Activated CD4-positive, alpha-beta T cell treated with anti-CD3 and anti-CD28 coated beads for 36 hours (primary cell): ENCODE results near the gene SPATA20. TPM values are rescaled to one million over a fixed set of nuclear protein-coding genes. Genes with fewer than 3 reads are reported as not detected.

ENCODE experiments used
- ATAC-seq: fragments of 200-7000 bp; cut with Tn5 transposase; one replicate; pipeline ENCODE4 v1.10.0; 2021; ENCODE audit warnings: mild to moderate bottlenecking, moderate library complexity
- CTCF ChIA-PET: fragments of 350-600 bp; sonication (Branson Sonifier 250); formaldehyde crosslinking; loops from one replicate; lab custom pipeline; 2021; ENCODE audit warnings: antibody characterized with exemption; lab: Charles Lee
- POLR2A ChIA-PET: fragments of 350-600 bp; sonication (Branson Sonifier 250); formaldehyde crosslinking; loops from one replicate; lab custom pipeline; 2021; ENCODE audit warnings: antibody characterized with exemption, inconsistent platforms; lab: Charles Lee
- DNase-seq: peaks from one replicate; pipeline ENCODE4 v3.0.0-alpha.2; 2020
- H3K27ac Mint-ChIP-seq: one replicate; pipeline ENCODE4 v1.8.0; 2021; ENCODE audit warnings: mixed read lengths
- H3K27me3 Mint-ChIP-seq: one replicate; pipeline ENCODE4 v1.8.0; 2021; ENCODE audit warnings: mixed read lengths
- H3K36me3 Mint-ChIP-seq: one replicate; pipeline ENCODE4 v1.8.0; 2021; ENCODE audit warnings: low read depth, mixed read lengths
- H3K4me1 Mint-ChIP-seq: one replicate; pipeline ENCODE4 v1.8.0; 2021; ENCODE audit warnings: mixed read lengths
- H3K4me3 Mint-ChIP-seq: one replicate; pipeline ENCODE4 v1.8.0; 2021; ENCODE audit warnings: mild to moderate bottlenecking, moderate library complexity, mixed read lengths
- H3K9me3 Mint-ChIP-seq: one replicate; pipeline ENCODE4 v1.8.0; 2021; ENCODE audit warnings: low read depth, mixed read lengths
- intact Hi-C, 2 experiments: fragments of 100-400 bp; cut with DNase I in 1 of 2; cut with micrococcal nuclease in 1 of 2; formaldehyde crosslinking; loops; one replicate each; pipeline versions ENCODE4 v1.14.2 to v1.15.1; 2022 to 2024; cut with DNase I, micrococcal nuclease
- total RNA-seq, 2 experiments: library from RNA; stranded (reverse); gene quantifications; one replicate each; pipeline ENCODE4 v1.2.3, GENCODE V29; 2021

SPATA20 gene
- total RNA-seq, 2 experiments from 2014 or later = 9.0 to 10.7 TPM

DNA sequence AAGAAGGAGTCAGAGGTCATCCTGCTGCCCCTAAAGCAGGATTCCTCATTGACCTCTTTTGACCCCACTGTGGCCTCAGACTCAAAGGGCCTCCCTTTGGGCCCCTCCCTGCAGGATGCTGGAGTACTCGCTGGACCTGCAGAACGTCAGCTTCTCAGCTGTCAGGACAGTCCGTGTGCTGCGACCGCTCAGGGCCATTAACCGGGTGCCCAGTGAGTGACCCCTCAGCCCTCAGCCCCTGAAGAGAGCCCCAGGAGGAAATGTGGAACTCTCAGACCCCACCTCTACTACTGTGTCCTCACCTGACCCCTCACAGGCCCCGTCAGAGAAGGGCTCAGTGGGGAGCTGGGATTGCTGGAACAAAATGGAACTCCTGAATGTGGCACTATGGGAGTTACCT is 22.6 kb downstream of the SPATA20 start:
- ATAC-seq (no peak), DNase-seq (no peak)
- no peak overlapping the region for H3K27ac Mint-ChIP-seq
- no peaks in the 10 kb centered on the region for H3K36me3 Mint-ChIP-seq
- H3K9me3 Mint-ChIP-seq = no peaks in the 10 kb centered on the region
- peaks cover 25% of the 10 kb centered on the region for H3K27me3 Mint-ChIP-seq
- intact Hi-C loops = no loop called here
- POLR2A ChIA-PET = no interaction called here
- CTCF ChIA-PET = interaction anchor here (1.0 kb wide), 1 partner anchor 90 kb away, joined by 3 read pairs; no protein-coding TSS in a partner anchor
- peaks cover 3% of the 10 kb centered on the region for H3K4me1 Mint-ChIP-seq
- H3K4me3 Mint-ChIP-seq = no peak overlapping the region

DNA sequence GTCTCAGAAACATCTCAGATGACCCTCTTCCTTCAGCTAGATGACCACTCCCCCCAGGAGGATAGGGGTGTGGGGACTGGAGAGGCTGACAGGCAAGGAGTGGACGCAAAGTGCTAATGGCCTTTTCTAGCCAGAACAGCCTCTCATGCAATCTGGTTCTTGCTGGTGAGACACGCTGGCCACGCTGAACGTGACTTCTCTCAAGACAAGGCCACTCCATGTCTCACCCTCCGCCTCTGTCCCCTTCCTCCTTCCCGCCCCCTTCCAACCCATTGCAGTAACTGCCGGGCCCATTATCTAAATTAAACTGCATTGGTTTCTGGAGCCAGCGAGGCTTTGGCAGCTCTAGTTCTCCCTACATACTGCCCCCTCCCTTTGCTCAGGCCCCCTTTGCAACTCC is 23.1 kb downstream of the SPATA20 start:
- no peaks in the 10 kb centered on the region for H3K36me3 Mint-ChIP-seq
- no peak for DNase-seq
- peaks cover under 1% of the 10 kb centered on the region for H3K4me1 Mint-ChIP-seq
- ATAC-seq = no peak
- H3K27me3 Mint-ChIP-seq = peaks cover 20% of the 10 kb centered on the region
- intact Hi-C loops = no loop called here
- POLR2A ChIA-PET = no interaction called here
- CTCF ChIA-PET = no interaction called here
- H3K27ac Mint-ChIP-seq = no peak overlapping the region
- no peaks in the 10 kb centered on the region for H3K9me3 Mint-ChIP-seq
- no peak overlapping the region for H3K4me3 Mint-ChIP-seq

DNA sequence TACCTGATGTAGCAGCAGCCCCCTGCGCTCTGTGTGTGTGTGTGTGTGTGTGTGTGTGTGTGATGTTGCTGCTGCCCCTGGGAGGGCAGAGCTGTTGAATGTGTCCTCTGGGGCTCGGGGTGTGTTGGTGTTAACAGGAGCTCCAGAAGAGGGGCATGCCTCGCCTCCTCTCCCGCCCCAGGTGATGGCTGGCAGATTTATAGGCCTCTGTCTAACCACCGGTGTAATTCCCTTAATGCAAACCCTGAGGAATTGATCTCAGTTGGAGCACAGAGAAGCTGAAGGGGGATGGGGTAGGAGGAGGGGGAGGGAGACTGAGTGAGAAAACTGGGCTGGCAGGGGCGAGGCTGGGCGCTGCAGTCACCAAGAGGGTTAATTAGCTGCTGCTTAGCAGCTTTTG is 23.6 kb downstream of the SPATA20 start:
- no peak for ATAC-seq
- POLR2A ChIA-PET = interaction anchor here (0.6 kb wide), 1 partner anchor 123 kb away, joined by 3 read pairs; no protein-coding TSS in a partner anchor
- intact Hi-C loops = no loop called here
- Mint-ChIP-seq H3K9me3 (no peaks in the 10 kb centered on the region), H3K4me3 (no peak overlapping the region), H3K36me3 (no peaks in the 10 kb centered on the region), H3K4me1 (no peaks in the 10 kb centered on the region), H3K27me3 (peaks cover 19% of the 10 kb centered on the region), H3K27ac (no peak overlapping the region)
- CTCF ChIA-PET = interaction anchor here (0.6 kb wide), 1 partner anchor 39 kb away, joined by 3 read pairs; no protein-coding TSS in a partner anchor
- no peak for DNase-seq

DNA sequence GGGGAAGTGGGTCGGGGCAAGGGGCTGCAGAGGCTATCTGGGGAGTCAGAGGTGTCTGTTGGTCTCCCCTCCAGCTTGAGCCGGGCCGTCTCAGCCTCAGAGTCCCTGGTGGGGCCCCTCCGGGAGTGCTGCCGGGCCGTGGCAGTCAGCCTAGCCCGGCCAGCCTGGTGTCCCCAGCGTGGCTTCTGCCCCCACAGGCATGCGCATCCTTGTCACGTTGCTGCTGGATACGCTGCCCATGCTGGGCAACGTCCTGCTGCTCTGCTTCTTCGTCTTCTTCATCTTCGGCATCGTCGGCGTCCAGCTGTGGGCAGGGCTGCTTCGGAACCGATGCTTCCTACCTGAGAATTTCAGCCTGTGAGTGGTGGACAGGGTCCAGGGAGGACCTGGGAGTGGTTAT is 24.7 kb downstream of the SPATA20 start:
- ChIA-PET POLR2A (no interaction called here), CTCF (no interaction called here)
- H3K9me3 Mint-ChIP-seq = no peaks in the 10 kb centered on the region

DNA sequence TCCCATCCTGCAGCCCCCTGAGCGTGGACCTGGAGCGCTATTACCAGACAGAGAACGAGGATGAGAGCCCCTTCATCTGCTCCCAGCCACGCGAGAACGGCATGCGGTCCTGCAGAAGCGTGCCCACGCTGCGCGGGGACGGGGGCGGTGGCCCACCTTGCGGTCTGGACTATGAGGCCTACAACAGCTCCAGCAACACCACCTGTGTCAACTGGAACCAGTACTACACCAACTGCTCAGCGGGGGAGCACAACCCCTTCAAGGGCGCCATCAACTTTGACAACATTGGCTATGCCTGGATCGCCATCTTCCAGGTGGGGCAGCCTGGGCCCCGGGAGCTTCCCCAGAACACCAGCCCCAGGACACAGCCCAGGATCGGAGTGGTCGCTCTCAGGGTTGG is 25.6 kb downstream of the SPATA20 start:
- intact Hi-C loops = no loop called here
- no peak overlapping the region for H3K27ac Mint-ChIP-seq
- DNase-seq (no peak), ATAC-seq (no peak)
- no peaks in the 10 kb centered on the region for H3K4me1 Mint-ChIP-seq
- no peak overlapping the region for H3K4me3 Mint-ChIP-seq
- CTCF ChIA-PET = no interaction called here
- no peaks in the 10 kb centered on the region for H3K36me3 Mint-ChIP-seq
- POLR2A ChIA-PET = no interaction called here
- no peaks in the 10 kb centered on the region for H3K9me3 Mint-ChIP-seq
- peaks cover 9% of the 10 kb centered on the region for H3K27me3 Mint-ChIP-seq

More for the DNA sequence above, 24.7 kb downstream of the SPATA20 start:
- Mint-ChIP-seq H3K27me3 (peaks cover 9% of the 10 kb centered on the region), H3K4me3 (no peak overlapping the region), H3K4me1 (no peaks in the 10 kb centered on the region), H3K27ac (no peak overlapping the region), H3K36me3 (no peaks in the 10 kb centered on the region)
- ATAC-seq (no peak), DNase-seq (no peak)
- intact Hi-C loops = no loop called here

DNA sequence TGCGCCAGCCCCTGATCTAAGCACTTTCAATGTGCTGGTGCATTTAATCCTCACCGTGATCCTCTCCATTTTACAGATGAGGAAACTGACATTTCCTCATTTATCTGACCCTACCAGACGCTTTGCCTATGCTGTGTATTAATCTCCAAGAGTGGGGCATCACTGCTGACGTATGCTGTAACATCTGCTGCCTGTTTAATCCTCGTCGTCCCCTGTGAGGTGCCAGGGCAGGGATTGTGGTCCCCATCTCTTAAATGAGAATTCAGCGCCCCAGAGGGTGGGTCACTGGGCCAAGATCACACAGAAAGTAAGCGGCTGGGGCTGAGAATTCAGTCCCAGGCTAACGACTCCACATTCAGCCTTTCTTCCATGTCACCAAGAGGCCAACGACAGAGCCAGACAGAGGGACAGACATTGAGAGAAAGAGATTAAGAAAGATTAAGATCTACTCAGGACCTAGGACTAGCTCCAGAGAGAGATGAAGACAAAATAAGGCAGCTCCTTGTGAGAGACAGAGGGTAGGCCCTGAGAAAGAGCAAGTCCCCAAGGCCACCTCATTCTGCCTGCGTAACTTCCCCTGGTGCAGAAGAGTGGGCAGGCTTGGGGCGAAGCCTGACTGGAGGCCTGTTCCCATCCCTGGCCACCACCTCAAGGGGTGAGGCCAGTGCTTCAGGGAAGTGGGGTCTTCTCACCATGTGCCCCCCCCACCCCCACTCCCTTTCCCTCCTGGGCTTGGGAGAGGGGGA is 27.1 kb downstream of the SPATA20 start:
- no peak for ATAC-seq
- H3K27me3 Mint-ChIP-seq = peaks cover 10% of the 10 kb centered on the region
- no peaks in the 10 kb centered on the region for H3K9me3 Mint-ChIP-seq
- no peak for DNase-seq
- no peaks in the 10 kb centered on the region for H3K36me3 Mint-ChIP-seq
- no peak overlapping the region for H3K4me3 Mint-ChIP-seq
- CTCF ChIA-PET = interaction anchor here (1.0 to 1.5 kb wide), 3 partner anchors 8 to 90 kb away, joined by 4 to 7 read pairs (median 6); no protein-coding TSS in a partner anchor
- intact Hi-C loops = no loop called here
- H3K27ac Mint-ChIP-seq = no peak overlapping the region
- POLR2A ChIA-PET = no interaction called here
- no peaks in the 10 kb centered on the region for H3K4me1 Mint-ChIP-seq

DNA sequence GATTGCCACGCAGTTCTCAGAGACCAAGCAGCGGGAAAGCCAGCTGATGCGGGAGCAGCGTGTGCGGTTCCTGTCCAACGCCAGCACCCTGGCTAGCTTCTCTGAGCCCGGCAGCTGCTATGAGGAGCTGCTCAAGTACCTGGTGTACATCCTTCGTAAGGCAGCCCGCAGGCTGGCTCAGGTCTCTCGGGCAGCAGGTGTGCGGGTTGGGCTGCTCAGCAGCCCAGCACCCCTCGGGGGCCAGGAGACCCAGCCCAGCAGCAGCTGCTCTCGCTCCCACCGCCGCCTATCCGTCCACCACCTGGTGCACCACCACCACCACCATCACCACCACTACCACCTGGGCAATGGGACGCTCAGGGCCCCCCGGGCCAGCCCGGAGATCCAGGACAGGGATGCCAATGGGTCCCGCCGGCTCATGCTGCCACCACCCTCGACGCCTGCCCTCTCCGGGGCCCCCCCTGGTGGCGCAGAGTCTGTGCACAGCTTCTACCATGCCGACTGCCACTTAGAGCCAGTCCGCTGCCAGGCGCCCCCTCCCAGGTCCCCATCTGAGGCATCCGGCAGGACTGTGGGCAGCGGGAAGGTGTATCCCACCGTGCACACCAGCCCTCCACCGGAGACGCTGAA is 28.7 kb downstream of the SPATA20 start:
- no peak for ATAC-seq
- no peaks in the 10 kb centered on the region for H3K4me1 Mint-ChIP-seq
- peaks cover 10% of the 10 kb centered on the region for H3K27me3 Mint-ChIP-seq
- peak; percentile 28 for DNase-seq
- CTCF ChIA-PET = interaction anchor here (1.4 to 1.5 kb wide), 2 partner anchors 10 to 92 kb away, joined by 6 to 7 read pairs; no protein-coding TSS in a partner anchor
- H3K36me3 Mint-ChIP-seq = no peaks in the 10 kb centered on the region
- no peaks in the 10 kb centered on the region for H3K9me3 Mint-ChIP-seq
- intact Hi-C loops = no loop called here
- POLR2A ChIA-PET = no interaction called here
- no peak overlapping the region for H3K4me3 Mint-ChIP-seq
- no peak overlapping the region for H3K27ac Mint-ChIP-seq

DNA sequence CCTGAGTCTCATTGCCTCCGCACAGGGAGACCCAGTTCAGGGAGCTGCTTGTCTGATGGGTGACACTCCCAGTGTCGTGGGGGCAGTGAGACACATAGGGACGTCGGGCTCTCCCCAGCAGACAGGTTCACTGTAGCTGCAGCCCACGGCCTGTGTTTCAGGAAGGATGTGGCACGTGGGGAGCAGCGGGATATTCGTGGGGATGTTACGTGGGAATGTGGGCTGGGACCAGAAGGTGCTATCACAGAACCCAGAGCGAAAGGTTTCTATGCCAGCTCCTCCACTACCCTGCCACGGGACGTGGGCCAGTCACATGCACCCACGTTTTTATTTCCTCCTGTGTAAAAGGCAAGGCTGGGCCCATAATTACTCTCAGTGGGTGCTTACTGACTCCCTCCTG is 29.9 kb downstream of the SPATA20 start:
- Mint-ChIP-seq H3K27me3 (peaks cover 9% of the 10 kb centered on the region), H3K36me3 (no peaks in the 10 kb centered on the region), H3K9me3 (no peaks in the 10 kb centered on the region), H3K4me3 (no peak overlapping the region), H3K4me1 (no peaks in the 10 kb centered on the region), H3K27ac (no peak overlapping the region)
- ATAC-seq = no peak
- intact Hi-C loops = no loop called here
- ChIA-PET CTCF (interaction anchor here (0.7 to 1.5 kb wide), 2 partner anchors 14 to 93 kb away, joined by 4 to 5 read pairs; no protein-coding TSS in a partner anchor), POLR2A (no interaction called here)
- no peak for DNase-seq

DNA sequence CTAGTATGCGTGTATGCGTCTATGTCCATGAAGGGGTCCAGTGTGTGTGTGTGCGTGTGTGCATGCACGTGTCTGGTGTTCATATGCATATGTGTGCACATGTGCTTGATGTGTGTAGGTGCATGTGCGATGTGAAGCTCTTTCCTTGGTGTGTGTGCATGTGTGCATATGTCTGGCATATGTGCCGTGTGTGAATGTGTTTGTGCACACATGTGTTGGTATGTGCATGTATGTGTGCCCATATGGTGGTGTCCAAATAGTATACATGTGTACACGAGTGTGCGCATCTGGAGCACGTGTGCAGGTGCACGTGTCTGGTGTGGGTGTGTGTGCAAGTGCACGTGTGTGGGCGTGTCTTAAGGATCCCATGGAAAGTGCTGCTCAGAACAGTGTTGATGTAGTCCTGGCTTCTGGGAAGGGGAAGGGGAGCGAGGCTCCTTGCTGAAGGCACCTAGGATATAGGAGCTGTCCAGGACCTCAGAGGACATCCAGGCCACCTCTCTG is 30.5 kb downstream of the SPATA20 start:
- Mint-ChIP-seq H3K27me3 (peaks cover 8% of the 10 kb centered on the region), H3K9me3 (no peaks in the 10 kb centered on the region), H3K36me3 (no peaks in the 10 kb centered on the region), H3K4me3 (no peak overlapping the region), H3K4me1 (no peaks in the 10 kb centered on the region), H3K27ac (no peak overlapping the region)
- ATAC-seq (no peak), DNase-seq (no peak)
- CTCF ChIA-PET = interaction anchor here (1.5 kb wide), 1 partner anchor 14 kb away, joined by 5 read pairs; no protein-coding TSS in a partner anchor
- POLR2A ChIA-PET = no interaction called here
- intact Hi-C loops = no loop called here

DNA sequence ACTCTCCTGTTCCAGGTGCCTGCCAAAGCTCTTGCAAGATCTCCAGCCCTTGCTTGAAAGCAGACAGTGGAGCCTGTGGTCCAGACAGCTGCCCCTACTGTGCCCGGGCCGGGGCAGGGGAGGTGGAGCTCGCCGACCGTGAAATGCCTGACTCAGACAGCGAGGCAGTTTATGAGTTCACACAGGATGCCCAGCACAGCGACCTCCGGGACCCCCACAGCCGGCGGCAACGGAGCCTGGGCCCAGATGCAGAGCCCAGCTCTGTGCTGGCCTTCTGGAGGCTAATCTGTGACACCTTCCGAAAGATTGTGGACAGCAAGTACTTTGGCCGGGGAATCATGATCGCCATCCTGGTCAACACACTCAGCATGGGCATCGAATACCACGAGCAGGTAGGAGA is 31.2 kb downstream of the SPATA20 start:
- POLR2A ChIA-PET = no interaction called here
- CTCF ChIA-PET = interaction anchor here (1.5 kb wide), 1 partner anchor 15 kb away, joined by 5 read pairs; no protein-coding TSS in a partner anchor
- peaks cover 8% of the 10 kb centered on the region for H3K27me3 Mint-ChIP-seq
- no peaks in the 10 kb centered on the region for H3K9me3 Mint-ChIP-seq
- no peaks in the 10 kb centered on the region for H3K36me3 Mint-ChIP-seq
- intact Hi-C loops = no loop called here
- DNase-seq = no peak
- no peak for ATAC-seq
- no peak overlapping the region for H3K27ac Mint-ChIP-seq
- no peak overlapping the region for H3K4me3 Mint-ChIP-seq
- no peaks in the 10 kb centered on the region for H3K4me1 Mint-ChIP-seq

DNA sequence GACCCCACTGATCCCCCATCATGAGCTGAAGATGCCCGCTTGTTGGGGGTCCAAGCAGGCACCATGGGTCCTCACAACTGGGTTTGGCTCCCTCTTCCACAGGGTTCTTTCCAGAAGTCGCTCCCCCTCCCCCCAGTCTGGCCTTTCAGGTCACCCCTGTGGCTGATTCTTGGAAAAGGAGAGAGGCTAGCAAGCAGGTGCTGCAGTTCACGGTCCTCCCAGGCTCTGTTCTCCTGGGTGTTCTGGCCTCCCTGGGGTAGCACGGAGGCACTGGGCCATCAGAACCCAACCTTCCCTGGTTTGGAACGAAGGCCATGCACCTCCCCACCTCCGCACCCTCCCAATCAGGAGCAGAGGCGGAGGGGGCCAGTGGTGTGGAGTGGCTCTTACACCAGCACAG is 32.4 kb downstream of the SPATA20 start:
- H3K36me3 Mint-ChIP-seq = no peaks in the 10 kb centered on the region
- H3K4me3 Mint-ChIP-seq = no peak overlapping the region
- no peaks in the 10 kb centered on the region for H3K9me3 Mint-ChIP-seq
- intact Hi-C loops = no loop called here
- H3K27ac Mint-ChIP-seq = no peak overlapping the region
- CTCF ChIA-PET = interaction anchor here (0.9 kb wide), 1 partner anchor 16 kb away, joined by 3 read pairs; no protein-coding TSS in a partner anchor
- POLR2A ChIA-PET = no interaction called here
- peaks cover 10% of the 10 kb centered on the region for H3K27me3 Mint-ChIP-seq
- no peak for ATAC-seq
- DNase-seq = no peak
- H3K4me1 Mint-ChIP-seq = no peaks in the 10 kb centered on the region
